A549 (cell line): ENCODE data around the gene MAL.

ENCODE experiments used
- CEBPB ChIP-seq, 2 experiments: fragments of >200 bp in 1 of 2; sonication (Bioruptor Twin) in 1 of 2; formaldehyde crosslinking in 1 of 2; IDR thresholded peaks; 2 replicates each; pipeline ENCODE4 v1.6.1; 2012 to 2016
- CTCF ChIP-seq: fragments of >200 bp; sonication (Bioruptor Twin); formaldehyde crosslinking; IDR thresholded peaks from 3 replicates; pipeline ENCODE4 v1.5.1; 2016
- ELK1 ChIP-seq: fragments of 150-350 bp; IDR thresholded peaks from 2 replicates; pipeline ENCODE4 v1.6.1; 2014; ENCODE audit warnings: low read depth, mild to moderate bottlenecking, low read length
- JUNB ChIP-seq: fragments of >200 bp; sonication (Bioruptor Twin); formaldehyde crosslinking; IDR thresholded peaks from 2 replicates; pipeline ENCODE4 v1.6.1; 2016
- MAX ChIP-seq: IDR thresholded peaks from 2 replicates; pipeline ENCODE4 v1.6.1; 2012
- MAZ ChIP-seq: fragments of 150-350 bp; IDR thresholded peaks from 2 replicates; pipeline ENCODE4 v1.6.1; 2014; ENCODE audit warnings: antibody characterized with exemption, low read depth, low read length, borderline replicate concordance
- MYC ChIP-seq: IDR thresholded peaks from 2 replicates; pipeline ENCODE4 v1.6.1; 2012; ENCODE audit warnings: mild to moderate bottlenecking, inconsistent platforms, low read length, improper control_type of control experiment, borderline replicate concordance
- PBX3 ChIP-seq: IDR thresholded peaks from 2 replicates; pipeline ENCODE4 v1.6.1; 2012
- PHF8 ChIP-seq: fragments of 200-600 bp; sonication (generic); IDR thresholded peaks from 2 replicates; pipeline ENCODE4 v1.6.1; 2016; ENCODE audit warnings: low read depth, mild to moderate bottlenecking, antibody characterized with exemption, moderate library complexity, borderline replicate concordance
- POLR2A ChIP-seq: IDR thresholded peaks from 2 replicates; pipeline ENCODE4 v1.6.1; 2012; ENCODE audit warnings: mild to moderate bottlenecking, low read length
- RAD21 ChIP-seq, 2 experiments: fragments of >200 bp in 1 of 2; sonication (Bioruptor Twin) in 1 of 2; formaldehyde crosslinking in 1 of 2; IDR thresholded peaks in 1 of 2; conservative IDR thresholded peaks in 1 of 2; 2 replicates in 1 of 2; 3 replicates in 1 of 2; pipeline ENCODE4 v1.6.1; 2012 to 2018; ENCODE audit warnings: inconsistent platforms in 1 of 2
- RFX5 ChIP-seq: fragments of 450-650 bp; IDR thresholded peaks from 2 replicates; pipeline ENCODE4 v1.7.1; 2014; ENCODE audit warnings: antibody characterized with exemption, mild to moderate bottlenecking, moderate library complexity

- TF ChIP-seq CTCF (no peak), PBX3 (no peak), POLR2A (no peak), RFX5 (no peak), PHF8 (no peak), RAD21 (conservative IDR thresholded peaks at IDR 0.05 in 1 of 2, IDR thresholded peaks at IDR 0.05 in 1 of 2) (no peak), CEBPB (IDR thresholded peaks at IDR 0.05) (no peak), MAX (no peak), JUNB (no peak), ELK1 (no peak), MYC (no peak), MAZ (no peak)
Measured at GRCh38 chr2:95006588-95006987, 18.9 kb upstream of the MAL start.
